H1 (cell line): Measurements from ENCODE around the gene ADAT3. TPM values are rescaled to one million over a fixed set of nuclear protein-coding genes. Genes with fewer than 3 reads are reported as not detected.
A peak's percentile ranks its signal among the peaks of the same experiment; 100 is the strongest.

ENCODE experiments used
- CTCF ChIA-PET: fragments of 300-600 bp; sonication (Branson Sonifier 250); formaldehyde crosslinking; loops from one replicate; lab custom pipeline; 2021; ENCODE audit not compliant: partially characterized antibody; lab: Charles Lee
- POLR2A ChIA-PET: fragments of 300-600 bp; sonication (Branson Sonifier 250); formaldehyde crosslinking; loops from one replicate; lab custom pipeline; 2021; ENCODE audit warnings: inconsistent platforms; ENCODE audit not compliant: partially characterized antibody; lab: Charles Lee
- DNase-seq, 2 experiments: peaks; one replicate each; pipeline versions ENCODE4 v3.0.0 to v3.0.0-alpha.2; 2010 to 2022; ENCODE audit warnings: low spot score in 2 of 2, low read depth in 1 of 2, mixed read lengths in 1 of 2
- FAIRE-seq: peaks from 2 replicates; lab custom pipeline; 2011; peaks lifted over from hg19 to GRCh38; lab: Jason Lieb, UNC
- H2AFZ ChIP-seq: 2 replicates; pipeline ENCODE4 v1.8.1; 2012; ENCODE audit warnings: low read length, inconsistent platforms
- H2AK5ac ChIP-seq: 2 replicates; pipeline ENCODE4 v1.6.1; 2013; ENCODE audit warnings: low read depth, low read length
- H2BK120ac ChIP-seq: replicated peaks from 2 replicates; pipeline ENCODE3; 2013; ENCODE audit warnings: low read depth, low read length, inconsistent platforms
- H2BK12ac ChIP-seq: 2 replicates; pipeline ENCODE4 v1.6.1; 2013; ENCODE audit warnings: low read depth, low read length
- H2BK15ac ChIP-seq: 2 replicates; pipeline ENCODE4 v1.6.1; 2013; ENCODE audit warnings: low read length
- H2BK20ac ChIP-seq: 2 replicates; pipeline ENCODE4 v1.6.1; 2013; ENCODE audit warnings: low read length
- H2BK5ac ChIP-seq: 2 replicates; pipeline ENCODE4 v1.6.1; 2013; ENCODE audit warnings: low read depth, low read length
- H3K14ac ChIP-seq: 2 replicates; pipeline ENCODE4 v1.6.1; 2013; ENCODE audit warnings: inconsistent platforms; ENCODE audit not compliant: insufficient read length
- H3K18ac ChIP-seq: 2 replicates; pipeline ENCODE4 v1.6.1; 2013; ENCODE audit warnings: low read length; ENCODE audit errors: extremely low read depth
- H3K23ac ChIP-seq: 2 replicates; pipeline ENCODE4 v1.6.1; 2013; ENCODE audit warnings: inconsistent platforms; ENCODE audit not compliant: insufficient read length
- H3K23me2 ChIP-seq: 2 replicates; pipeline ENCODE4 v1.6.1; 2013; ENCODE audit warnings: low read depth, low read length
- H3K27ac ChIP-seq: 2 replicates; pipeline ENCODE4 v1.6.1; 2011; ENCODE audit warnings: low read depth, low read length, inconsistent platforms
- H3K27me3 ChIP-seq, 4 experiments: replicated peaks in 1 of 4; 1 replicate in 1 of 4; 2 replicates in 3 of 4; pipeline versions ENCODE4 v1.6.1 to v1.8.1; 2011 to 2013; ENCODE audit warnings: low read length in 3 of 4, mild to moderate bottlenecking in 3 of 4, inconsistent platforms in 2 of 4, mixed read lengths in 2 of 4, moderate library complexity in 1 of 4; ENCODE audit not compliant: control insufficient read depth in 3 of 4, insufficient read depth in 3 of 4; ENCODE audit errors: extremely low read depth in 1 of 4
- H3K36me3 ChIP-seq, 4 experiments: 2 replicates each; pipeline versions ENCODE4 v1.6.1 to v1.8.1; 2011 to 2013; ENCODE audit warnings: mild to moderate bottlenecking in 4 of 4, low read length in 3 of 4, moderate library complexity in 2 of 4, control low read depth in 1 of 4, inconsistent platforms in 1 of 4; ENCODE audit not compliant: insufficient read depth in 4 of 4, control insufficient read depth in 2 of 4
- H3K4ac ChIP-seq: replicated peaks from 2 replicates; pipeline ENCODE3; 2013; ENCODE audit warnings: low read length, low read depth, mixed read lengths, inconsistent platforms; ENCODE audit not compliant: insufficient read length
- H3K4me1 ChIP-seq, 4 experiments: replicated peaks in 1 of 4; 1 replicate in 1 of 4; 2 replicates in 3 of 4; pipeline versions ENCODE4 v1.6.1 to v1.8.1; 2011 to 2013; ENCODE audit warnings: low read length in 3 of 4, inconsistent platforms in 2 of 4, mixed read lengths in 1 of 4; ENCODE audit not compliant: insufficient read depth in 4 of 4, control insufficient read depth in 3 of 4
- H3K4me2 ChIP-seq, 2 experiments: 2 replicates each; pipeline versions ENCODE4 v1.6.1 to v1.8.1; 2011 to 2013; ENCODE audit warnings: low read depth in 2 of 2, low read length in 2 of 2, control low read depth in 1 of 2, inconsistent platforms in 1 of 2, mild to moderate bottlenecking in 1 of 2; ENCODE audit not compliant: insufficient read depth in 1 of 2
- H3K4me3 ChIP-seq, 4 experiments: fragments of 200-600, 300-600 bp in 1 of 4; sonication (generic), shearing (Covaris generic), sonication (Bioruptor Twin) in 1 of 4; 2 replicates each; pipeline versions ENCODE4 v1.5.1 to v1.8.1; 2011 to 2016; ENCODE audit warnings: low read length in 4 of 4, low read depth in 3 of 4, control low read depth in 2 of 4, inconsistent platforms in 2 of 4, mild to moderate bottlenecking in 2 of 4, mixed read lengths in 1 of 4, moderate library complexity in 1 of 4; ENCODE audit not compliant: insufficient read depth in 2 of 4; ENCODE audit errors: extremely low read depth in 1 of 4
- H3K56ac ChIP-seq: replicated peaks from 2 replicates; pipeline ENCODE3; 2013; ENCODE audit warnings: low read depth, mild to moderate bottlenecking, mixed read lengths, low read length, inconsistent platforms; ENCODE audit not compliant: insufficient read length
- H3K79me1 ChIP-seq: 2 replicates; pipeline ENCODE4 v1.6.1; 2013; ENCODE audit warnings: low read depth, low read length, control low read depth
- H3K79me2 ChIP-seq, 2 experiments: 2 replicates each; pipeline versions ENCODE4 v1.6.1 to v1.8.1; 2012 to 2013; ENCODE audit warnings: low read length in 2 of 2, mild to moderate bottlenecking in 2 of 2, inconsistent platforms in 1 of 2; ENCODE audit not compliant: insufficient read depth in 2 of 2, control insufficient read depth in 1 of 2
- H3K9ac ChIP-seq, 4 experiments: replicated peaks in 1 of 4; 1 replicate in 1 of 4; 2 replicates in 3 of 4; pipeline versions ENCODE4 v1.6.1 to v1.8.1; 2011 to 2013; ENCODE audit warnings: low read depth in 3 of 4, low read length in 3 of 4, control low read depth in 2 of 4, mild to moderate bottlenecking in 2 of 4, moderate library complexity in 2 of 4, inconsistent platforms in 1 of 4; ENCODE audit errors: extremely low read depth in 1 of 4
- H3K9me3 ChIP-seq, 2 experiments: 2 replicates each; pipeline versions ENCODE4 v1.6.1 to v1.8.1; 2012 to 2013; ENCODE audit warnings: mild to moderate bottlenecking in 2 of 2, moderate library complexity in 2 of 2, control low read depth in 1 of 2, inconsistent platforms in 1 of 2, low read depth in 1 of 2, low read length in 1 of 2, mixed read lengths in 1 of 2; ENCODE audit not compliant: insufficient read depth in 2 of 2
- H4K20me1 ChIP-seq, 2 experiments: replicated peaks in 1 of 2; 2 replicates each; pipeline versions ENCODE3 to v1.8.1; 2011 to 2013; ENCODE audit warnings: inconsistent platforms in 2 of 2, low read length in 2 of 2, mild to moderate bottlenecking in 1 of 2; ENCODE audit not compliant: insufficient read depth in 2 of 2, control insufficient read depth in 1 of 2
- H4K5ac ChIP-seq: 2 replicates; pipeline ENCODE4 v1.6.1; 2013; ENCODE audit warnings: low read length, low read depth, mixed read lengths, inconsistent platforms; ENCODE audit not compliant: insufficient read length
- H4K8ac ChIP-seq: 2 replicates; pipeline ENCODE4 v1.8.0; 2013; ENCODE audit warnings: mild to moderate bottlenecking, moderate library complexity, low read length, inconsistent platforms; ENCODE audit not compliant: insufficient read depth; ENCODE audit errors: extremely low read depth
- H4K91ac ChIP-seq: replicated peaks from 2 replicates; pipeline ENCODE3; 2013; ENCODE audit warnings: low read length, mixed read lengths, inconsistent platforms; ENCODE audit not compliant: insufficient read length
- ASH2L ChIP-seq: fragments of 200-600, 300-600 bp; sonication (generic); IDR thresholded peaks from one replicate; pipeline ENCODE4 v1.7.1; 2017; ENCODE audit warnings: low read length
- CHD1 ChIP-seq: IDR thresholded peaks from 2 replicates; pipeline ENCODE4 v1.6.1; 2012; ENCODE audit warnings: low read depth, low read length, improper control_type of control experiment
- GABPA ChIP-seq: IDR thresholded peaks from 2 replicates; pipeline ENCODE4 v1.6.1; 2011; ENCODE audit warnings: mild to moderate bottlenecking, low read length, moderate library complexity, borderline replicate concordance; ENCODE audit not compliant: insufficient read depth
- KDM5A ChIP-seq: fragments of 200-600 bp; IDR thresholded peaks from 2 replicates; pipeline ENCODE4 v1.7.1; 2012; ENCODE audit warnings: mild to moderate bottlenecking, low read length, inconsistent platforms, mixed read lengths
- RXRA ChIP-seq: IDR thresholded peaks from 2 replicates; pipeline ENCODE4 v1.6.1; 2011; ENCODE audit warnings: low read depth, mild to moderate bottlenecking, low read length, moderate library complexity; ENCODE audit not compliant: insufficient read depth
- SAP30 ChIP-seq: fragments of 300-600 bp; sonication (generic); IDR thresholded peaks from 2 replicates; pipeline ENCODE4 v1.7.1; 2012; ENCODE audit warnings: low read length, moderate library complexity, mild to moderate bottlenecking, inconsistent platforms; ENCODE audit not compliant: insufficient read depth, insufficient replicate concordance
- SIN3A ChIP-seq, 2 experiments: IDR thresholded peaks in 1 of 2; conservative IDR thresholded peaks in 1 of 2; 2 replicates each; pipeline ENCODE4 v1.6.1; 2011 to 2012; ENCODE audit warnings: low read length in 2 of 2, improper control_type of control experiment in 1 of 2, low read depth in 1 of 2, mild to moderate bottlenecking in 1 of 2
- SP1 ChIP-seq: IDR thresholded peaks from 2 replicates; pipeline ENCODE4 v1.6.1; 2011; ENCODE audit warnings: low read depth, low read length
- TAF7 ChIP-seq: optimal IDR thresholded peaks from 2 replicates; pipeline ENCODE3; 2011; ENCODE audit warnings: low read depth, mild to moderate bottlenecking, inconsistent platforms, low read length, moderate library complexity, borderline replicate concordance
- WGBS, 2 experiments: shearing (Covaris generic) in 1 of 2; methylation state at CpG; one replicate each; pipeline versions ENCODE4 v1.1.6 to v1.1.7; 2013 to 2015; ENCODE audit warnings: low lambda C conversion rate in 2 of 2, mixed read lengths in 2 of 2, inconsistent platforms in 1 of 2, low coverage in 1 of 2, missing lambda C conversion rate in 1 of 2; ENCODE audit not compliant: insufficient replicate concordance in 2 of 2, insufficient coverage in 1 of 2, insufficient read length in 1 of 2; ENCODE audit errors: extremely low coverage in 1 of 2, missing lambda C conversion rate in 1 of 2; 5-methylcytosine and 5-hydroxymethylcytosine counted together
- polyA plus RNA-seq, 7 experiments: library from polyadenylated mRNA; depleted of rRNA in 3 of 7; stranded (reverse) in 5 of 7; unstranded in 2 of 7; fragments of >200 nt in 5 of 7; fragments of 200-250 nt in 2 of 7; gene quantifications; 1 replicate in 5 of 7; 2 replicates in 1 of 7; 4 replicates in 1 of 7; pipeline versions ENCODE4 v1.2.1 to v1.2.3, GENCODE V29; 2011 to 2013; ENCODE audit warnings: missing spikeins in 2 of 7, mixed read lengths in 2 of 7
- total RNA-seq: library from RNA; stranded (reverse); fragmentation: NEBNext Ultra II Directional; extraction: Animal tissue kit (Norgen Biotek cat#: 25700); gene quantifications from 2 replicates; pipeline ENCODE4 v1.2.1, GENCODE V29; 2021
- TF ChIP-seq, protein P1 (sequence below): IDR thresholded peaks from 2 replicates; pipeline ENCODE4 v1.6.1; 2012; ENCODE audit warnings: low read length, inconsistent platforms

Gene ADAT3
- total and polyA plus RNA-seq, 2 of the 8 experiments (the other 6 are each of a cell fraction or from before 2014, with no cell fraction given) = 5.4 to 10.8 TPM

- CTCF ChIA-PET = interaction anchor here (0.6 to 2.3 kb wide), 12 partner anchors 8 to 616 kb away, joined by 3 to 18 read pairs (median 4); partner anchors contain the start of gene REXO1
- H4K20me1 ChIP-seq = peaks cover 41 to 52% of the 10 kb centered on the region in 2 experiments
- TF ChIP-seq SIN3A (conservative IDR thresholded peaks at IDR 0.05 in 1 of 2, IDR thresholded peaks at IDR 0.05 in 1 of 2; ENCODE audit: low read depth in 1 of 2, low read length in 2 of 2) = no peak
- no peak for TF ChIP-seq KDM5A
- TF ChIP-seq SAP30 = no peak
- TF ChIP-seq, protein P1, sequence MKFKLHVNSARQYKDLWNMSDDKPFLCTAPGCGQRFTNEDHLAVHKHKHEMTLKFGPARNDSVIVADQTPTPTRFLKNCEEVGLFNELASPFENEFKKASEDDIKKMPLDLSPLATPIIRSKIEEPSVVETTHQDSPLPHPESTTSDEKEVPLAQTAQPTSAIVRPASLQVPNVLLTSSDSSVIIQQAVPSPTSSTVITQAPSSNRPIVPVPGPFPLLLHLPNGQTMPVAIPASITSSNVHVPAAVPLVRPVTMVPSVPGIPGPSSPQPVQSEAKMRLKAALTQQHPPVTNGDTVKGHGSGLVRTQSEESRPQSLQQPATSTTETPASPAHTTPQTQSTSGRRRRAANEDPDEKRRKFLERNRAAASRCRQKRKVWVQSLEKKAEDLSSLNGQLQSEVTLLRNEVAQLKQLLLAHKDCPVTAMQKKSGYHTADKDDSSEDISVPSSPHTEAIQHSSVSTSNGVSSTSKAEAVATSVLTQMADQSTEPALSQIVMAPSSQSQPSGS = no peak
- no peak for TF ChIP-seq TAF7
- TF ChIP-seq RXRA = no peak
- TF ChIP-seq GABPA = no peak
- TF ChIP-seq ASH2L = no peak
- TF ChIP-seq SP1 = no peak
- no peak for TF ChIP-seq CHD1
Measured at GRCh38 chr19:1857648-1858326, 47.4 kb upstream of the ADAT3 start.

More at GRCh38 chr19:1857648-1858326, 47.4 kb upstream of the ADAT3 start:
- Histone ChIP-seq H2BK5ac (no peak overlapping the region), H4K5ac (no peak overlapping the region), H2AK5ac (no peak overlapping the region), H3K23ac (no peak overlapping the region), H3K18ac (no peak overlapping the region; the same call in 1 of the 2 replicates), H3K56ac (no peak overlapping the region), H2BK15ac (no peak overlapping the region), H3K9ac (no peak overlapping the region; a peak in 1 of 7 replicates), H3K79me2 (peaks cover 18 to 73% of the 10 kb centered on the region in 2 experiments; a peak in 3 of 4 replicates), H3K4me2 (peak overlapping the region; percentile 67 to 95), H3K4me1 (peaks cover 0 to 67% (median 55%) of the 10 kb centered on the region in 4 experiments; a peak in 6 of 7 replicates), H2BK120ac (no peak overlapping the region), H4K8ac (no peak overlapping the region), H4K91ac (no peak overlapping the region), H3K79me1 (peaks cover 22% of the 10 kb centered on the region), H3K27me3 (peaks cover 0 to 15% (median 6%) of the 10 kb centered on the region in 4 experiments; a peak in 5 of 7 replicates), H2BK20ac (no peak overlapping the region), H3K14ac (no peak overlapping the region), H2AFZ (no peak overlapping the region), H3K27ac (no peak overlapping the region), H3K9me3 (no peaks in the 10 kb centered on the region), H2BK12ac (no peak overlapping the region), H3K4ac (no peak overlapping the region), H3K23me2 (peaks cover 12% of the 10 kb centered on the region; the same call in 1 of the 2 replicates), H3K4me3 (peak overlapping the region; percentile 35 to 70 (median 42); a peak in 7 of 8 replicates), H3K36me3 (no peaks in the 10 kb centered on the region)
- no peak for FAIRE-seq
- no peak for DNase-seq
- 64% methylated on average over 7 of the region's 16 CpGs; no CpG with 5 or more reads in 1 of the 2 experiments for WGBS, 2 experiments
- POLR2A ChIA-PET = interaction anchor here (0.9 to 1.4 kb wide), 3 partner anchors 18 to 526 kb away, joined by 3 read pairs; no protein-coding TSS in a partner anchor
